GM21381 (cell line): Measurements from ENCODE around the gene ELFN2.
"Not testable (repeated sequence)": the region's sequence is repeated elsewhere in the genome, so short reads cannot be mapped to it uniquely, and the experiment has no call there.

Experiments used
- ATAC-seq: cut with Tn5 transposase; IDR thresholded peaks from one replicate; pipeline ENCODE4 v1.9.1; 2021; ENCODE audit warnings: mild to moderate bottlenecking, moderate library complexity; ENCODE audit not compliant: unreplicated experiment

ELFN2 gene

GRCh38 chr22:37412495-37413250 lies 14.6 kb downstream of the ELFN2 start:
- no peak for ATAC-seq

DNA sequence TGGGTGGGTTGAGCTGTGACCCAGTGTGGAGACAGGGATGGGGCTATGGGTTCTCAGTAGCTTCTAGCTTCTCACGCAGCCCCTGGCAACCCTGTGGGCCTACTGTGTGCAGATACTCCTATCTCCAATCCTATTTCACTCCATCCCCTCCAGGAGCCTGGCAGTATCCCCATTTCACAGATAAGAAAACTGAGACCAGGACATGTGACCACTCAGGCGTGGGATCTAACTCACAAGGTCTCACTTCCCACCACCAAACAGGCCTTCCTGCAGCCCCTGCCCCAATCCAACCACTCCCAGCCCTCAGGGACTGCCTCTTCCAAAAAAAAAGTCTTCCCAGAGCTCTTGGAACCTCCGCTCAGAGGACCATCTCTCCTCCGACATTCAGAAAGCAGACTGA lies 15.6 kb downstream of the ELFN2 start:
- ATAC-seq = no peak

GRCh38 chr22:37410174-37411055 lies 16.9 kb downstream of the ELFN2 start:
- ATAC-seq = no peak

GRCh38 chr22:37409459-37410050 lies 17.7 kb downstream of the ELFN2 start:
- ATAC-seq = no peak

- no peak for ATAC-seq
Measured at GRCh38 chr22:37409031-37409430, 18.2 kb downstream of the ELFN2 start.

DNA sequence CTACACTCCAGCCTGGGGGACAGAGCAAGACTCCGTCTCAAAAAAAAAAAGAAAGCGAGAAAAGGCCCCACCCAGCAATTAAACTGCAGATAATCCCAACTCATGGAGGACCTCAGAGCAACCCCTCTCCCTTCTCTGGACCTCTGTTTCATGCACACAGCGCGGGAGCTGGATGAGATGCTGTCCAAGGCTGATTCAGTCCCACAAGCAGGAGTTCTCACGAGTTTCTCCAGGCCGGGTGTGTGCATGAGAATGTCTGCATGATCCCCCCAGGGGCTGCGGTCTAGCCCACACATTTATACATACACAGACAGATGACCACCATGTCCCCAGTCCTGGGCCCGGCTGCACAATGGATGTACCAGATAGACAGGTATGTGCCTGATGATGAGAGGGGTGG lies 19.4 kb downstream of the ELFN2 start:
- no peak for ATAC-seq

GRCh38 chr22:37406441-37407235 lies 20.6 kb downstream of the ELFN2 start:
- no peak for ATAC-seq

DNA sequence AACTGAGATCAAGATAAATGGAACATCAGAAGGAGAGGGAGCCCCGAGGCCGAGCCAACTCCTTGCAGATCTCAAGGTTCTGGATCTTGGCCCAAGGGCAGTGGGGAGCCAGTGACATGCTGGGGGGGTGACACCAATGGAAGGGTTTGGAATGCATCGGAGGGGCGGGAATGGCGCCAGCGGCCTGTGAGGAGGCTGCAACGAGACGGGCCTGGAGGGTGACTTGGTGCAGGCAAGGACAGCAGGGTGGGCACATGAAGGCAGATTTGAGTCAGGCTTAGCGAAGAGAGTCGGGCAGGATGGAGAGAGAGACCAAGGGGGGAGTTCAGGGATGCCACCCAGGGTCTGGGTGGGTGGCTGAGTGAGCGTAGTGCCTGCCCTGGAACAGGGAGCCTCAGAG lies 23.2 kb downstream of the ELFN2 start:
- ATAC-seq = no peak

DNA sequence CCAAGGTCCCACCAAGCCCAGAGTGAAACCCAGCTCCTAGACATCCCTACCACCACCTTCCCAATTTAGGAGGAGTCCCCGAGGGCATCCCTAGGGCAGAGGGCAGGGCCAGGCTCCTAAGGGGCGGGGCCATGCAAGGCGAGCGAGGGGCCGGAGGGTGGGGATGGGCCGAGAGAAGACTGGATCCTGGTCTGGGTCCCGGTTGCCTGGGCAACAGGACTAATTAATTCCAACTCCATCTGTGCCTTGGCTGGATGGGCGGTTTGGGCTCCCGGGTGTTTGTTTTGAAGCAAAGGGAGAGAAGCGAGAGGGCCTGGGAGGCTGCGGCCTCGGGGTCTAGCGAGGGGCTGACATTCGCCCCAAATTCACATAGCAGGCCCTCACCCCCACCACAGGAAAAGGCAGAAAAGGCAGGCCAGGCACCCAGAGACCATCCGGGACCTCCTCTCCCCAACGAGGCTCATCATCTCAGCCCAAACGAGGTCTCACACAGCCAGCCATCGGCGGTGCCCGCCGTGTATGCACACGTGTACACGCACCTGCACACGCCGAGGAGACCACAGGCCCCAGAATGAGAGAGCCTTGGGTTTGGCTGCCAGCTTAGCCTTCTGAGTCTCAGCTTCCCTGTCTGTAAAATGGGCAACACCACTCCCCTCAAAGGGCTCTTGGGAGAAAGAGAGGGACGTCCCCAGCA lies 23.9 kb downstream of the ELFN2 start:
- no peak for ATAC-seq

GRCh38 chr22:37402184-37402506 lies 25.1 kb downstream of the ELFN2 start:
- ATAC-seq = no peak

GRCh38 chr22:37401401-37402183 lies 25.7 kb downstream of the ELFN2 start:
- no peak for ATAC-seq

GRCh38 chr22:37400719-37401118 lies 26.6 kb downstream of the ELFN2 start:
- no peak for ATAC-seq

- not testable (repeated sequence) for ATAC-seq
Measured at GRCh38 chr22:37399457-37399856, 27.8 kb downstream of the ELFN2 start.

DNA sequence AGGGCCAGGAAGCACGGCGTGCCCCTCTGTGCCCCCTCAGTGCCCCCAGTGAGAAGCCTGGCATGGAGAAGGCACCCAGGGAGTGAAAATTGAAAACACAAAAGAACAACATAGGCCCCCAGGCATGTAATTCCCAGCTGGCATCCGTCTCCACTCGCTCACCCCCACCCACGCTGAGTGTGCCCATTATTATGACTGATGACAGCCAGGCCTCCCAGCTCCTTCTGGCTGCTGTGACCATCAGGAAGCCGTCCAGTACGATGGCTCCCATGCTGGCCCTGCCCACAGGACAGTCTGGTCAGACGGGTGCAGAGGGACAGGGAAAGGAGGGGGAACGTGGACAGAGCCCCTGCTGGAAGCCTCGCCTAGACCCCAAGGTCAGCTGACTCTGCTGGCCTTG lies 30.1 kb downstream of the ELFN2 start:
- ATAC-seq = no peak

DNA sequence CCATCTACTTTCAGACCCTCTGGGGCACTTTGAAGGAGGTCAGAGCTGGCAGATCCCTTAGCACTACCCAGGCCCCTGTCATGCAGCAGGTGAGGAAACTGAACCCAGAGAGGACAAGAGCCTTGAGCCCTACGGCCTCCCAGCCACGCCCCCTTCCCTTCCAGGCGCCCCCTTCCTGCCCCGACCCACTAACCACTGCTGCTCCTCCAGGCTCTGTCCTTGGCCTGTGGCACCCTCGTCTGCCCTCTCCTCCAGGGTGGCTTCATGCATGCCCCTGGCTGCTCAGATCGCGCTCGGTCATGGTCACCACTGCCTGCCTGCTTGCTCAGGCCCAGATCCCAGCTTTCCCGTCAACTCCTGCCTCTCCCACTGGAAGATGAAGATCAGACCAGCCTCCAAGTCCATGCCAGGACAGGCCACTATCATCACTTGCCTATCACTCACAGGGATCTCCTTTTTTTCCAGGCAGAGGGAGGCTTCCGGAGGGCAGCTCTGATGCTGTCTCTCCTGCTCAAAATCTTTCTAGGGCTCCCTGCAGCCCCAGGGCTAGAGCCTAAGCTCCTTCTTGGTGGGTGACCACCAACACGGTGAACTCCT lies 30.7 kb downstream of the ELFN2 start:
- ATAC-seq = no peak

DNA sequence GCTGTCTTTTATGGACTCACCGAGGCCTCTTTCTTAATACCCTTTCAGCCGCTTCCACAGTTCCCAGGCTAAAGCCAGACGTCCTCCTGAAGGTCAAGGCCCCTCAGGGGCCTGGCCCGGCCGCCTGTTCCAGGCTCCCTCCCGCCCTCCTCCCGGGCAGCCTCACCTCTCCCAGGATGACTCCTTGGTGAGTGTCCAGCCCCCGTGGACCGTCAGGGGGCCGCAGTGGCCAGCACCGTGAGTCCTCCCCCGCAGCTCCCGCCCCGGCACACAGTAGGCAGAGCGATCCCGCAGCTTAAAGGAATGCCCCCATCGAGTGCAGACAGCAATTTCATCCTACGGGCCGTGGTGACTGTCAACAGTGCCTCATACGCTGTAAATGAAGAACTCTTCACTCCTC lies 32.9 kb downstream of the ELFN2 start:
- ATAC-seq = no peak

GRCh38 chr22:37393746-37394145 lies 33.5 kb downstream of the ELFN2 start:
- no peak for ATAC-seq

DNA sequence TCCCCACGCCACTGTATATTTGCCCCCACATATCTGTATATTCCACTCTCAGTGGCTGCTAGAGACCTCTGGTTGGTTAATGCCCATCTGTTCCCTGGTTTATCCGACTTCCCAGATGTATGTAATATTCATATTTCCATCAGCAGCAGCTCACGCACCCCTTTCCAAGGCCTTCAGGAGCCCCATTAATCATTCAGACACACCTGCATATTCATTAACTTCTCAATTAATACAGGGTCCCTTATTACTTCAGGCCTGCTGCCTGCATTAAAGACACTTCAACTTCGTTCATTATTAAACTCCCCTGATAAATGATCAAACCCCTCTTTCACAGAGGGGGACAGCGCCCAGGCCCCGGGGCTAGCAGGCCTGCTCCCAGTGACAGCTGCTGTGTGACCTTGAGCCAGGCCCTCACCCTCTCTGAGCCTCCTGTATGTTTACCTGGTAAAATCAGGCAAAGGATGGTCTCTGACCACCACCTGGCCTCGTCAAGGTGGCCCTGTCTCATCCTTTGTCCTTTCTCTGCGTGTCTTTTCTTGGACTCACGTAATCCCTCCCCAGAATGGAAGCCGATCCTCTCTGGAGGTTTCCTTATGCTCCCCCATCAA lies 34.5 kb downstream of the ELFN2 start:
- no peak for ATAC-seq

- ATAC-seq = no peak
Measured at GRCh38 chr22:37391702-37392101, 35.6 kb downstream of the ELFN2 start.
